ENCODE data around the gene STK39. TPM values are rescaled to one million over a fixed set of nuclear protein-coding genes. Genes with fewer than 3 reads are reported as not detected.

Gene STK39
- total and polyA plus RNA-seq, 2 experiments from 2014 or later, result 32.7 to 51.7 TPM

GRCh38 chr2:168156661-168157060, 90.7 kb downstream of the STK39 start:
- H3K4me1 ChIP-seq (ENCODE audit: low read depth), result no peaks in the 10 kb centered on the region
- DNase-seq (ENCODE audit: low read depth in 1 of 2, low spot score in 1 of 2), result peak in 1 of 2 donors; percentile 67
- H3K27me3 ChIP-seq, result no peaks in the 10 kb centered on the region
- H3K27ac ChIP-seq, result no peak overlapping the region
- no peak overlapping the region for H3K4me3 ChIP-seq
- no peaks in the 10 kb centered on the region for H3K36me3 ChIP-seq
- no peak for TF ChIP-seq CTCF (IDR thresholded peaks at IDR 0.05; ENCODE audit: low read depth, low read length)
- H3K9me3 ChIP-seq (ENCODE audit: low read depth), result no peaks in the 10 kb centered on the region

GRCh38 chr2:168155680-168156079, 91.7 kb downstream of the STK39 start:
- Histone ChIP-seq H3K27me3 (no peaks in the 10 kb centered on the region), H3K4me3 (no peak overlapping the region), H3K36me3 (no peaks in the 10 kb centered on the region)

GRCh38 chr2:168155046-168155445, 92.3 kb downstream of the STK39 start:
- DNase-seq (ENCODE audit: low read depth in 1 of 2, low spot score in 1 of 2), result peak in 1 of 2 donors; percentile 64
- Histone ChIP-seq H3K27ac (no peak overlapping the region), H3K9me3 (ENCODE audit: low read depth) (no peaks in the 10 kb centered on the region), H3K36me3 (no peaks in the 10 kb centered on the region), H3K4me1 (ENCODE audit: low read depth) (no peaks in the 10 kb centered on the region), H3K4me3 (no peak overlapping the region), H3K27me3 (no peaks in the 10 kb centered on the region)
- no peak for TF ChIP-seq CTCF (IDR thresholded peaks at IDR 0.05; ENCODE audit: low read depth, low read length)

More at GRCh38 chr2:168155680-168156079, 91.7 kb downstream of the STK39 start:
- no peak for DNase-seq (ENCODE audit: low read depth in 1 of 2, low spot score in 1 of 2)
- no peaks in the 10 kb centered on the region for H3K4me1 ChIP-seq (ENCODE audit: low read depth)
- no peaks in the 10 kb centered on the region for H3K9me3 ChIP-seq (ENCODE audit: low read depth)
- no peak overlapping the region for H3K27ac ChIP-seq
- no peak for TF ChIP-seq CTCF (IDR thresholded peaks at IDR 0.05; ENCODE audit: low read depth, low read length)

- Histone ChIP-seq H3K36me3 (no peaks in the 10 kb centered on the region), H3K27ac (no peak overlapping the region), H3K4me3 (no peak overlapping the region), H3K4me1 (ENCODE audit: low read depth) (peaks cover 11% of the 10 kb centered on the region), H3K27me3 (no peaks in the 10 kb centered on the region), H3K9me3 (ENCODE audit: low read depth) (no peaks in the 10 kb centered on the region)
- TF ChIP-seq CTCF (IDR thresholded peaks at IDR 0.05; ENCODE audit: low read depth, low read length), result no peak
- peak in 1 of 2 donors; percentile 28 for DNase-seq (ENCODE audit: low read depth in 1 of 2, low spot score in 1 of 2)
These were observed 94.4 kb downstream of the STK39 start for GRCh38 chr2:168152902-168153530.

- no peak overlapping the region for H3K27ac ChIP-seq
- H3K4me3 ChIP-seq, result no peak overlapping the region
- no peaks in the 10 kb centered on the region for H3K9me3 ChIP-seq (ENCODE audit: low read depth)
- TF ChIP-seq CTCF (IDR thresholded peaks at IDR 0.05; ENCODE audit: low read depth, low read length), result no peak
- no peaks in the 10 kb centered on the region for H3K27me3 ChIP-seq
- peaks cover 28% of the 10 kb centered on the region for H3K4me1 ChIP-seq (ENCODE audit: low read depth)
- no peaks in the 10 kb centered on the region for H3K36me3 ChIP-seq
- DNase-seq (ENCODE audit: low read depth in 1 of 2, low spot score in 1 of 2), result no peak
These were observed 97.4 kb downstream of the STK39 start for GRCh38 chr2:168149986-168150385.

Measured in cardiac muscle cell (in vitro differentiated cells and primary cell).